ENCODE results near the gene SLC2A10.
"Not testable (repeated sequence)": the region's sequence is repeated elsewhere in the genome, so short reads cannot be mapped to it uniquely, and the experiment has no call there.

SLC2A10 gene

GRCh38 chr20:46709459-46710152, at the start of gene SLC2A10:
TSS of gene SLC2A10 (plus strand) at chr20:46709649. CDS start at chr20:46709737, 88 bp downstream.
- peak; percentile 70 for DNase-seq

DNA sequence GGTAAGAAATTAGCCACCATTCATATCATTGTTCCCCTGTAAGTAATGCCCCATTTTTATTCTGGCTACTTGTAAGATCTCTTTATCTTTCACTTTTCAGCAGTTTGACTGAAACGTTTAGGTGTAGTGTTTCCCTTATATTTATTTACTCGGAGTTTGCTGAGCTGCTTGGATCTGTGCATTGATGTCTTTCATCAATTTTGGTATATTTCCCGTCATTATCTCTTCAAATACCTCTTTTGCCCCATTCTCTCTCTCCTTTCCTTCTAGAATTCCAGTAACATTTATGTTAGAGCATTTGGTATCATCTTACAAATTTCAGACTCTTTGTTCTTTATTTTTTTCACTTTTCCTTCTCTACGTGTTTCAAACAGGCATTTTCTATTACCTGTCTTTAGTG, 49.0 kb upstream of the SLC2A10 start:
- DNase-seq = no peak

GRCh38 chr20:46661659-46662058, 47.8 kb upstream of the SLC2A10 start:
- no peak for DNase-seq

DNA sequence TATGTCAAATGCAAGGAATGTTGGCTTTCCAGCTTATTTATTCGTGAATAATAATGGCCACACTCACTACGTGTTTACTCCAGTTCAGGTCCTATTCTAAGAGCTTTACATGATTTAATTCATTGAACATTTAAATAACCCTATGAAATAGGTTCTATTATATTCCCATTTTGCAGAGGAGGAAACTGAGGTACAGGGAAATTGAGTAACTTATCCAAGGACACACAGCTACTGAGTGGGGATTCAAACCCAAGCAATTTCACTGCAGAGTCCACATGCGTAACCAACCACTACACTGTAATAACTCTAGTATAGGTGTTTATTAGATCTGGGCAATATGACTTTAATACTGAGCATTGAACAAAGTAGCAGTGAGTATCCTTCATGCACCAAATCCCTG, 45.9 kb upstream of the SLC2A10 start:
- DNase-seq = no peak

DNA sequence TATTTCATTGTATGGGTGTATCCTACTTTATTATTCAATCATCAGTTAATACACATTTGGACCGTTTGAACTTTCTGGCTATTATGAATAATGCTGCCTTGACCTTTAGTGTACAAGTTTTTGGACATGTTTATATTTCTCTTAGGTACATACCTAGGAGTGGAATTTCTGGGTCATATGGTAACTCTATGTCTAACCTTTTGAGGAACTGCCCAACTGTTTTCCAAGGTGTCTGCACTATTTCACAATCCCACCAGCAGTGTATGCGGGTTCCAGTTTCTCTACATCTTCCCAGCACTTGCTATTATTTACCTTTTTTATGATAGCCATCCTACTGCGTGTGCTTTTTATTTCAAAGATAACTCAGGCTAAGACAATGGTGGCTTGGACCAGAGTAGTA, 43.8 kb upstream of the SLC2A10 start:
- no peak for DNase-seq

GRCh38 chr20:46666306-46666705, 43.1 kb upstream of the SLC2A10 start:
- no peak for DNase-seq

DNA sequence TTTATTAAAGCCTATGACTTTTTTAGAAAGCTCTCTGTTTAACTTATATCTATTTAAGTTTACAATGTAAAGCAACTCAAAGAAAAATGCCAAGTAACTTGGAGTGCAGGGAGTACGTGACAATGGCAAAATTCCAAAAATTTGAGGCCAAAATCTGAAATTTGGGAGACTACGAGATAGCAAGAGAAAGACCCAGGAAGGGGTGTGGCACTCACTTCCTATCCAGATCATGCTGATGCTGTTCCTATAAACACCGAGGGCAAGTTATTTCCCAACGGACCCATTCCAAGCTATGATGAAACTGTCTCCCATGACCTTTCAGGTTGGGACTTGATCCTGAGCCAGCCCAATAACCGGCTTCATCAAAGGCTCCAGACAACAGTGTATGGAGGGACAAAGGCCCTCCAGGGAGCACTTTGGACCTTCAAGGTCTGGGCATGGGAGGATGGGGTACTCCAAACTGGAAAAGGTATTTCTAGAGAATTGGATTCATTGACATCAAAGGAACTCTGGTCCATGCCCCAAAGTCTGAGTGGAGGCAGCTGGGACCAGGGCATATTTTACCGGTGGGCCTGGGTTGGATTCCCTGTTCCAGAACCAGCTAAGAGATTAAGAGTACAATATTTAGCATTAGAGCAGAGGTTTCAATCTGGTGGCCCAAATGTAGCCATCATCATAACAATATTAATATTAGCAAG, 42.5 kb upstream of the SLC2A10 start:
- DNase-seq = no peak

DNA sequence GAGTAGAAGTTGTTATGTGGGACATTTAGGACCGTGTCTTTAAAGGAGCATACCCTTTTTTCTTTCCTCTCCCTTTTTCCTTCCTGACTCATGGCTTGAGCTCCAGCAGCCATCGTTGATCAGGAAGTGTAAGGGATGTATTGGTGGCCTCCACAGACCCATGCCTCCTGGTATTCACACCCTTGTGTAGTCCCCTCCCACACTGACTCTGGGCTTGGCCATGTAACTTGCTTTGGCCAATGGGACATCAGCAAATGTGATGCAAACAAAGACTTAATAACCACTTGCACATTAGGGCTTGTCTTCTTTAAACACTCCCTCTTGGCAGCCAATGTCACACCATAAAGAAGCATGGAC, 39.2 kb upstream of the SLC2A10 start:
- DNase-seq = no peak

- no peak for DNase-seq
These were observed 38.6 kb upstream of the SLC2A10 start for GRCh38 chr20:46670585-46671584.

DNA sequence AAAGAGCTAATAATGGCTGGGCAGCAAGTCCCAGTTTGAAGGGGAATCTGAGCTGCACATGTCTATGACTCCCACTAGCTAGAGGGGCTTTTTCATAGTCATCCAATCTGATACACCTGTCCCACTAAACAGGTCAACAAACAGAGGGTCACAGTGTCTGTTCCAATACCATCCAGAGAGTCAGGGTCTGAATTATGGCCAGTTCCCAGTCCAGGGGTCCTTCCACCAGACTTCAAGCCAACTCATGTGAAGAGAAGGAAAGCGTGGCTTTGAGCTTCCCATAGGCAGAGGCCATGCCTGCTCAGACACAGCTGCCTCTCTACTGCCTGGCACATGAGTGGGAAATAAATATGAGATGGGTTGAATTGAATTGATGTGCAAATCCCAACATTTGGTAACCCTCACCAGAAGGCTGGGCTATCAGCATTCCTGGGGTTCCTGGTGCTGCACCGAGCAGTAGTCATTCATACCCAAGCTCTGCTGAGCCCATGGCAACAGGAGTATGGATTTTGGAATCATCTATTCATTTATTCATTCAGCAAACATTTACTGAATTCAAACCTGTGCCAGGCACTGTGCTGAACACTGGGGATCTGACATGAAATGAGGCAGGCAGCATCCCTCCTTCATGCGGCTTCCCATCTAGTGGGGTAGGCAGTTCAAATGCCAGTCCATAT, 37.4 kb upstream of the SLC2A10 start:
- DNase-seq = no peak

DNA sequence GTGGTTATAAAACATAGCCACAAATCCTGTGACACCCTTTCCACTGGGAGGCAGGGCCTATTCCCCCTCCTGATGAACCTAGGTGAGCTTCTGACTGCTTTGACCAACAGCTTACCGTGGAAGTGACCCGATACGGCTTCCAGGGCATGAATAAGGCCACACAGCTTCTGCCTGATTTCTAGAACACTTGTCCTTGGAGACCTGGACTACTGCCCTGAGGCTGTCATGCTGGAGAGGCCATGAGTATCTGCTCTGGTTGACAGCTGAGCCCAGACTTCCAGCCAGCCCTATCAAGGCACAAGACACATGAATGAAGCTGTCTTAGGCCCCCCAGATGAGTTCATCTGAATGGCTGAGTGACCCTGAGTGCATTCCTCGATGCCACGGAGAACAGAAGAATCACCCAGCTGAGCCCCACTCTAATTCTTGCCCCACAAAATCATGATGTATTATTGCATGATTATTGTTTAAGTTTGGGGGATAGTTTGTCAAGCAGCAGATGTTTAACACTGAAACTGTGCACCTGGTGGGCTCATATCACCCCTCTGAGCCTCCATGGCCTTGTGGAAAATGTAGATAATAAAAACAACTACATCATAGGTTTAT, 36.8 kb upstream of the SLC2A10 start:
- no peak for DNase-seq

GRCh38 chr20:46673394-46674252, 35.8 kb upstream of the SLC2A10 start:
- DNase-seq = no peak

GRCh38 chr20:46674253-46675083, 35.0 kb upstream of the SLC2A10 start:
- DNase-seq = no peak

- not testable (repeated sequence) for DNase-seq
These were observed 32.7 kb upstream of the SLC2A10 start for GRCh38 chr20:46676649-46677316.

- DNase-seq = no peak
These were observed 31.8 kb upstream of the SLC2A10 start for GRCh38 chr20:46677608-46678007.

- no peak for DNase-seq
These were observed 30.9 kb upstream of the SLC2A10 start for GRCh38 chr20:46678516-46678915.

GRCh38 chr20:46680684-46681031, 28.8 kb upstream of the SLC2A10 start:
- no peak for DNase-seq

GRCh38 chr20:46681032-46681854, 28.2 kb upstream of the SLC2A10 start:
- DNase-seq = peak; percentile 64

All from OCI-M1 (cell line).